Cerebellar cortex (tissue), 1 donor: ENCODE measurements around the gene JCAD.
"Not testable (repeated sequence)": the region's sequence is repeated elsewhere in the genome, so short reads cannot be mapped to it uniquely, and the experiment has no call there.

Experiments
- DNase-seq: peaks from one replicate; pipeline ENCODE4 v3.0.0-alpha.2; 2015; ENCODE audit warnings: low spot score

JCAD gene

GRCh38 chr10:30025428-30025827, 34.0 kb downstream of the JCAD start:
- DNase-seq, result not testable (repeated sequence)

GRCh38 chr10:30022590-30022989, 36.8 kb downstream of the JCAD start:
- DNase-seq, result no peak

GRCh38 chr10:30019468-30019867, 39.9 kb downstream of the JCAD start:
- DNase-seq, result no peak

GRCh38 chr10:30018496-30018895, 40.9 kb downstream of the JCAD start:
- no peak for DNase-seq

GRCh38 chr10:30017966-30018365, 41.4 kb downstream of the JCAD start:
- DNase-seq, result no peak

GRCh38 chr10:30017556-30017955, 41.8 kb downstream of the JCAD start:
- DNase-seq, result no peak

GRCh38 chr10:30014511-30014910, 44.9 kb downstream of the JCAD start:
- DNase-seq, result no peak

- DNase-seq, result peak; percentile 24
These were observed 45.6 kb downstream of the JCAD start for GRCh38 chr10:30013757-30014156.

- no peak for DNase-seq
These were observed 47.3 kb downstream of the JCAD start for GRCh38 chr10:30011956-30012647.

- no peak for DNase-seq
These were observed 48.0 kb downstream of the JCAD start for GRCh38 chr10:30011396-30011795.

- DNase-seq, result no peak
These were observed 52.0 kb downstream of the JCAD start for GRCh38 chr10:30007406-30007805.

GRCh38 chr10:30006410-30006809, 53.0 kb downstream of the JCAD start:
- no peak for DNase-seq

GRCh38 chr10:30005116-30005515, 54.3 kb downstream of the JCAD start:
- not testable (repeated sequence) for DNase-seq

- peak; percentile 73 for DNase-seq
These were observed 56.7 kb downstream of the JCAD start for GRCh38 chr10:30002426-30003266.

- no peak for DNase-seq
These were observed 58.4 kb downstream of the JCAD start for GRCh38 chr10:30000802-30001571.

GRCh38 chr10:29998142-29998808, 61.1 kb downstream of the JCAD start:
- DNase-seq, result peak; percentile 70

- no peak for DNase-seq
These were observed 64.6 kb downstream of the JCAD start for GRCh38 chr10:29994811-29995210.

- DNase-seq, result no peak
These were observed 66.0 kb downstream of the JCAD start for GRCh38 chr10:29993319-29993915.

GRCh38 chr10:29992914-29993313, 66.5 kb downstream of the JCAD start:
- no peak for DNase-seq

- DNase-seq, result no peak
These were observed 68.0 kb downstream of the JCAD start for GRCh38 chr10:29991382-29991781.

GRCh38 chr10:29987471-29987870, 71.9 kb downstream of the JCAD start:
- DNase-seq, result no peak
